GM21576 (cell line): Measurements from ENCODE around the gene KDM8.

Experiments used
- ATAC-seq: cut with Tn5 transposase; IDR thresholded peaks from one replicate; pipeline ENCODE4 v1.9.1; 2021; ENCODE audit warnings: mild to moderate bottlenecking, moderate library complexity; ENCODE audit not compliant: unreplicated experiment

Gene KDM8

GRCh38 chr16:27228621-27229501, 25.5 kb downstream of the KDM8 start:
- no peak for ATAC-seq

GRCh38 chr16:27229891-27230470, 26.7 kb downstream of the KDM8 start:
- no peak for ATAC-seq

GRCh38 chr16:27230562-27231001, 27.3 kb downstream of the KDM8 start:
- ATAC-seq, result no peak

- ATAC-seq, result no peak
Observed at GRCh38 chr16:27231692-27232060, 28.4 kb downstream of the KDM8 start.

- ATAC-seq, result peak; percentile 55
Observed at GRCh38 chr16:27232061-27232900, 29.0 kb downstream of the KDM8 start.

- no peak for ATAC-seq
Observed at GRCh38 chr16:27232901-27233625, 29.7 kb downstream of the KDM8 start.

GRCh38 chr16:27233731-27234130, 30.4 kb downstream of the KDM8 start:
- no peak for ATAC-seq

GRCh38 chr16:27234171-27234570, 30.8 kb downstream of the KDM8 start:
- ATAC-seq, result no peak

- ATAC-seq, result no peak
Observed at GRCh38 chr16:27234603-27235002, 31.3 kb downstream of the KDM8 start.

- ATAC-seq, result no peak
Observed at GRCh38 chr16:27235055-27235937, 32.0 kb downstream of the KDM8 start.

GRCh38 chr16:27235938-27236245, 32.6 kb downstream of the KDM8 start:
- ATAC-seq, result no peak

GRCh38 chr16:27236635-27237218, 33.4 kb downstream of the KDM8 start:
- ATAC-seq, result no peak

- peak; percentile 41 for ATAC-seq
Observed at GRCh38 chr16:27237219-27238015, 34.1 kb downstream of the KDM8 start.

- peak; percentile 14 for ATAC-seq
Observed at GRCh38 chr16:27238016-27238587, 34.8 kb downstream of the KDM8 start.

GRCh38 chr16:27238591-27238990, 35.3 kb downstream of the KDM8 start:
- no peak for ATAC-seq

- no peak for ATAC-seq
Observed at GRCh38 chr16:27239026-27239425, 35.7 kb downstream of the KDM8 start.

GRCh38 chr16:27239906-27240655, 36.8 kb downstream of the KDM8 start:
- no peak for ATAC-seq
